Activated B cell treated with CpG ODN at 0.5 μM for 24 hours (primary cell): ENCODE data around the gene KLF16. TPM values are rescaled to one million over a fixed set of nuclear protein-coding genes. Genes with fewer than 3 reads are reported as not detected.

Experiments used
- ATAC-seq: fragments of 200-7000 bp; cut with Tn5 transposase; one replicate; pipeline ENCODE4 v1.10.0; 2021; ENCODE audit warnings: low read depth, mild to moderate bottlenecking, moderate library complexity
- CTCF ChIA-PET: fragments of 350-600 bp; sonication (Branson Sonifier 250); formaldehyde crosslinking; loops from one replicate; lab custom pipeline; 2021; ENCODE audit warnings: antibody characterized with exemption; lab: Charles Lee
- POLR2A ChIA-PET: fragments of 350-600 bp; sonication (Branson Sonifier 250); formaldehyde crosslinking; loops from one replicate; lab custom pipeline; 2021; ENCODE audit warnings: antibody characterized with exemption; lab: Charles Lee
- DNase-seq: peaks from one replicate; pipeline ENCODE4 v3.0.0; 2022
- H3K27ac Mint-ChIP-seq: one replicate; pipeline ENCODE4 v1.8.0; 2020; ENCODE audit warnings: mixed read lengths
- H3K27me3 Mint-ChIP-seq: one replicate; pipeline ENCODE4 v1.8.0; 2021; ENCODE audit warnings: mixed read lengths
- H3K36me3 Mint-ChIP-seq: one replicate; pipeline ENCODE4 v1.8.0; 2021; ENCODE audit warnings: low read depth, mixed read lengths
- H3K4me1 Mint-ChIP-seq: one replicate; pipeline ENCODE4 v1.8.0; 2021; ENCODE audit warnings: mixed read lengths
- H3K4me3 Mint-ChIP-seq: one replicate; pipeline ENCODE4 v1.8.0; 2020; ENCODE audit warnings: mild to moderate bottlenecking, mixed read lengths
- H3K9me3 Mint-ChIP-seq: one replicate; pipeline ENCODE4 v1.8.0; 2020; ENCODE audit warnings: mixed read lengths
- intact Hi-C: fragments of 100-400 bp; cut with micrococcal nuclease; formaldehyde crosslinking; loops from one replicate; pipeline ENCODE4 v1.15.1; 2024
- total RNA-seq: library from RNA; stranded (reverse); gene quantifications from 2 replicates; pipeline ENCODE4 v1.2.3, GENCODE V29; 2022
- TF ChIP-seq, protein P1 (sequence below): fragments of 200-600 bp; IDR thresholded peaks from one replicate; pipeline ENCODE4 v1.8.0; 2022; ENCODE audit warnings: antibody characterized with exemption, mild to moderate bottlenecking

Gene KLF16
- total RNA-seq, 1 donor from 2014 or later = 25.2 TPM

DNA sequence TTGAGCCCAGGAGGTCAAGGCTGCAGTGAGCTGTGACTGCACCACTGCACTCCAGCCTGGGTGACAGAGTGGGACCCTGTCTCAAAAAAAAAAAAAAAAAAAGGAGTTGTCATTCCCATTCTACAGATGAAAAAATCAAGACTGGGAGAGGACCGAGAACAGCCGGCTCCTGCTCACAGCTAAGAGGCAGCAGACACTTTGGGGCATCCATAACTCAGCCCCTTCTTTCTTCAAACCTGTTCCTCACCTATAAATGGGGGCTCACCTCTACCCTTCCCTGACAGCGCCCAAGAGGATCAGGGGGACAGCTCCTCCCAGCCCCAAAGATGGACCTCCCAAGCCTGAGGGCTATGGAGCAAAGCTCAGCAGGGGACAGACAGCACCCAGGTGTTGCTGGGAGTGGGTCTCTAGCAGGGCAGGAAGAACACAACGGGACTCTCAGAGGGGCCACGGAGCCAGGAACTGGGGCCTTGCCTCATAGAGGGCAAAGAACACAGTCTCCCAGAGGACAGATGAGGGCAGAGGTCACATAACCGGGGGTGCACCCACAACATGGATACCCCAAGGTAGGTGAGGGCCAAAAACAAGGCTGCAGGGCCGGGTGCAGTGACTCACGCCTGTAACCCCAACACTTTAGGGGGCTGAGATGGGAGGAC, 3.4 kb upstream of the KLF16 start:
- ATAC-seq (no peak), DNase-seq (no peak)
- CTCF ChIA-PET = interaction anchor here (0.9 to 2.8 kb wide), 5 partner anchors 8 to 58 kb away, joined by 3 to 12 read pairs (median 3); partner anchors contain the start of gene REXO1
- Mint-ChIP-seq H3K9me3 (no peaks in the 10 kb centered on the region), H3K36me3 (peaks cover 10% of the 10 kb centered on the region), H3K4me1 (peaks cover 15% of the 10 kb centered on the region), H3K27ac (no peak overlapping the region), H3K27me3 (no peaks in the 10 kb centered on the region), H3K4me3 (no peak overlapping the region)
- POLR2A ChIA-PET = interaction anchor here (0.6 to 1.7 kb wide), 6 partner anchors 9 to 591 kb away, joined by 3 to 13 read pairs (median 6); partner anchors contain the start of gene FAM174C
- TF ChIP-seq, protein P1, sequence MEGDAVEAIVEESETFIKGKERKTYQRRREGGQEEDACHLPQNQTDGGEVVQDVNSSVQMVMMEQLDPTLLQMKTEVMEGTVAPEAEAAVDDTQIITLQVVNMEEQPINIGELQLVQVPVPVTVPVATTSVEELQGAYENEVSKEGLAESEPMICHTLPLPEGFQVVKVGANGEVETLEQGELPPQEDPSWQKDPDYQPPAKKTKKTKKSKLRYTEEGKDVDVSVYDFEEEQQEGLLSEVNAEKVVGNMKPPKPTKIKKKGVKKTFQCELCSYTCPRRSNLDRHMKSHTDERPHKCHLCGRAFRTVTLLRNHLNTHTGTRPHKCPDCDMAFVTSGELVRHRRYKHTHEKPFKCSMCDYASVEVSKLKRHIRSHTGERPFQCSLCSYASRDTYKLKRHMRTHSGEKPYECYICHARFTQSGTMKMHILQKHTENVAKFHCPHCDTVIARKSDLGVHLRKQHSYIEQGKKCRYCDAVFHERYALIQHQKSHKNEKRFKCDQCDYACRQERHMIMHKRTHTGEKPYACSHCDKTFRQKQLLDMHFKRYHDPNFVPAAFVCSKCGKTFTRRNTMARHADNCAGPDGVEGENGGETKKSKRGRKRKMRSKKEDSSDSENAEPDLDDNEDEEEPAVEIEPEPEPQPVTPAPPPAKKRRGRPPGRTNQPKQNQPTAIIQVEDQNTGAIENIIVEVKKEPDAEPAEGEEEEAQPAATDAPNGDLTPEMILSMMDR = no peak
- intact Hi-C loops = no loop called here

DNA sequence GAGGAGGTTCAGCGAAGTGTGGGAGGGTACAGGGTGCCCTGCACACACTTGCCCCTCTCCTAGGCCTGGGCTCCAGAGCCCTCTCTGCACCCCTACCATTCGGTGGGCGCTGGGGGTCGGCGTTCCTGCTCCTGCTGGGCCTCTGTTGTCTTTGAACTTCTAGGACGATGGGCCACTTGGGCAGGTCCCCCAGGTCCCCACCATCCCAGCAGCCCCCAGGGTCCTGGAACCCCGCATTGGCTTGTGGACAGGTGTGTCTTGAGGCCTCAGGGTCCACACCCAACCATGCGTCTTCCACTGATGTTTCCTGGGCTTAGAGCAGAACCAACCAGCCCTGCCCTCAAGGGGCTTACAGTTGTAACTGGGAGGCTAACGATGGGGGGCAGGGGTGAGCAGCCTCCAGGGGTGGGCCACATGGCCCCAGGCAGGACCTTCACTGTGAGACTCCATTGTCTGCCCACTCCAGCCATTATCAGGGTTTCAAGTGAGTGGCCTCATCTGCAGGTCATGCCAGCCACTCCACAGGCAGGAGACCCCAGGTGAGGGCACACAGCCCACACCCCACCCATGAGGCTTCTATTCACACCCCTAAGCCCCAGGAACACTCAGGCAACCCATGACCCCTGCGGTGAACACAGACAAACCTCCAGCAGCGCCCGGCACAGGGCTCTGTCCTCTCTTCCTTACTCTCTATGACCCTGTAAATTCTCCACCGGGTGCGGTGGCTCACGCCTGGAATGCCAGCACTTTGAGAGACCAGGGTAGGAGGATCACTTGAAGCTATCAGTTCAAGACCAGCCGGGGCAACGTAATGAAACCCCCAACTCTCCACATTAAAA, 2.0 kb upstream of the KLF16 start:
- ATAC-seq = no peak
- intact Hi-C loops = loop anchor here (2.0 kb wide), 2 partner anchors 19 to 63 kb away; partner anchors contain the start of gene ABHD17A
- Mint-ChIP-seq H3K27ac (peak overlapping the region; percentile 92), H3K4me3 (peak overlapping the region; percentile 87), H3K4me1 (peaks cover 28% of the 10 kb centered on the region), H3K9me3 (no peaks in the 10 kb centered on the region), H3K27me3 (no peaks in the 10 kb centered on the region), H3K36me3 (peaks cover 4% of the 10 kb centered on the region)
- ChIA-PET POLR2A (interaction anchor here (0.6 to 1.8 kb wide), 24 partner anchors 10 to 209 kb away, joined by 3 to 68 read pairs (median 6); partner anchors contain the start of genes ABHD17A, ADAT3, MKNK2 and REXO1), CTCF (interaction anchor here (0.6 to 2.8 kb wide), 17 partner anchors 9 to 218 kb away, joined by 3 to 18 read pairs (median 3); partner anchors contain the start of gene REXO1)
- TF ChIP-seq, protein P1 = no peak
- DNase-seq = no peak

DNA sequence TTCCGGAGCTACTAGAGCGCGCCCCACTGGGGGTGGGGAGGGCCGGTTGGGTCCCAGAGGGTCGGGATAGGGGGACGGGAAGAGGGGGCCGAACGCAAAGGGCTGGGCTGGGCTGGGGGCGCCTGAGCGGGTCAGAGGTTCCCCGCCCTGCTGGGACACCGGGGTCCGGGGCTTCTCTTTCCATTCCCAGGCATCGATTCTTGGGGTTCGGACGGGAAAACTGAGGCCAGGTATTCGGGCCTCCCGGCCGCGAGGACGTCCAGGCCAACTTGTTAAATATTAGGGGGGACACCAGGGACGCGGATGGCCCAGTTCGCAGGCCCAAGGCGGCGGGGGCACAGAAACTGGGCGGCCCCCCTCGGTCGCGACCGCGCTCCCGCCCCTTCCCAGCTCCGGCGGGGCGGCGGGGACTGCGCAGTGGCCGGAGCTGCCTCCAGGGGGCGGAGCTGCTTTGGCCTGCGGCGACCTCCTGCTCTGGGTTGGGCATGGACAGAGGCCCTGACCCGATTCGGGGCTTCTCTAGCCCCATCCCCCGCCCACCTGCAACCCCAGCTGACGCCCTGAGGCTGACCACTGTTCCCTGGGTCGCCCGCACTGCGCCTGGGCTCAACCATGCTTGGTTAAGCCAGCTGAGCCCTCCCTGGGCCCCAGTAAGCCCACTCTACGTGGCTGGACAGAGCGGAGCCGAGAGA, 1.2 kb upstream of the KLF16 start:
- intact Hi-C loops = loop anchor here (1.0 to 5.0 kb wide), 10 partner anchors 12 to 287 kb away; partner anchors contain the start of genes ABHD17A, ADAT3, AP3D1 and MKNK2
- ChIA-PET POLR2A (interaction anchor here (0.5 to 1.8 kb wide), 27 partner anchors 9 to 974 kb away, joined by 3 to 68 read pairs (median 6); partner anchors contain the start of genes ABHD17A, ADAT3, MKNK2 and REXO1), CTCF (interaction anchor here (0.6 to 2.8 kb wide), 15 partner anchors 9 to 218 kb away, joined by 3 to 18 read pairs (median 3); no protein-coding TSS in a partner anchor)
- Mint-ChIP-seq H3K27ac (peak overlapping the region; percentile 92), H3K4me1 (peaks cover 29% of the 10 kb centered on the region), H3K4me3 (peak overlapping the region; percentile 87), H3K36me3 (peaks cover 2% of the 10 kb centered on the region), H3K27me3 (no peaks in the 10 kb centered on the region), H3K9me3 (no peaks in the 10 kb centered on the region)
- ATAC-seq (peak; percentile 28), DNase-seq (peak; percentile 75)
- TF ChIP-seq, protein P1 = no peak

- H3K4me1 Mint-ChIP-seq = peaks cover 37% of the 10 kb centered on the region
- DNase-seq = peak; percentile 92
- peaks cover 2% of the 10 kb centered on the region for H3K36me3 Mint-ChIP-seq
- peak; percentile 68 for ATAC-seq
- H3K27me3 Mint-ChIP-seq = no peaks in the 10 kb centered on the region
- ChIA-PET CTCF (interaction anchor here (0.6 to 2.8 kb wide), 14 partner anchors 9 to 219 kb away, joined by 3 to 18 read pairs (median 4); no protein-coding TSS in a partner anchor), POLR2A (interaction anchor here (0.5 to 1.8 kb wide), 25 partner anchors 8 to 975 kb away, joined by 3 to 68 read pairs (median 6); partner anchors contain the start of genes ABHD17A, ADAT3, MKNK2 and REXO1)
- intact Hi-C loops = loop anchor here (1.0 to 5.0 kb wide), 11 partner anchors 12 to 405 kb away; partner anchors contain the start of genes ABHD17A, ADAT3, AP3D1 and MKNK2
- H3K4me3 Mint-ChIP-seq = peak overlapping the region; percentile 87
- no peaks in the 10 kb centered on the region for H3K9me3 Mint-ChIP-seq
- TF ChIP-seq, protein P1 = no peak
- peak overlapping the region; percentile 92 for H3K27ac Mint-ChIP-seq
Observed at GRCh38 chr19:1863638-1864479, 480 bp upstream of the KLF16 start.
